HL-60/S4 treated with phorbol 12-myristate 13-acetate at 8.2 ng/mL for 4 days and 3 days (cell line): ENCODE results near the gene TAF11L2.
"Not testable (repeated sequence)": the region's sequence is repeated elsewhere in the genome, so short reads cannot be mapped to it uniquely, and the experiment has no call there.

Experiments used
- in situ Hi-C: fragments of 300-500 bp; cut with MboI; formaldehyde crosslinking; loops from 2 replicates; pipeline ENCODE4 v1.15.0; 2022; ENCODE audit warnings: low sequenced_read_pairs

TAF11L2 gene

GRCh38 chr5:17524935-17525334, 26.9 kb downstream of the TAF11L2 start, which contains the start of gene TAF11L5:
Gene TAF11L5 (plus strand): TSS chr5:17525235.
- in situ Hi-C loops, result not testable (repeated sequence)

GRCh38 chr5:17526504-17526903, 28.5 kb downstream of the TAF11L2 start:
- in situ Hi-C loops, result not testable (repeated sequence)

- in situ Hi-C loops, result not testable (repeated sequence)
Observed at GRCh38 chr5:17528369-17528768, 30.3 kb downstream of the TAF11L2 start, which contains the start of gene TAF11L6. Gene TAF11L6 (plus strand): TSS chr5:17528669.
